Measurements from ENCODE around the gene DCDC1. TPM values are rescaled to one million over a fixed set of nuclear protein-coding genes. Genes with fewer than 3 reads are reported as not detected.

The DCDC1 gene
- total RNA-seq, 4 donors from 2014 or later, result 0.05 to 0.81 (median 0.42) TPM; not detected in 1

DNA sequence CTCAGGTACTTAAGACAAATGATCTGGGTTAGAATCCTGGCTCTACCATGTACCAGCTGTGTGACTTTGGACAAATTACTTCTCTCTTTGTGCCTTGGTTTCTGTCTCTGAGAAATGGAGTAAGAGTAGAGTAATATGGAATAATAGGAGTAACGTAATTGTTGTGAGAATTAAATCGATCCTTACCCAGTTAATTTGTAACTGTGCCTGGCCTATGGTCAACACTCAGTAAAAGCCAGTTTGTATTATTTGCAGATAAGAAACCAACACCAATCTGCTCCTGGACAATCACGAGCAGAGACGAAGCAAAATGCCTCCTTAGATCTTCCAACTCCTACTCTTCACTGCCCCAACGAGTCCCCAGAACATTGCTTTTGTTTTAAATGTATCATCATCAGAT lies 266.7 kb downstream of the DCDC1 start:
- intact Hi-C loops (cut with DNase I; ENCODE audit: low total_unique reads), result loop anchor here (10.0 kb wide), 1 partner anchor 862 kb away; no protein-coding TSS in a partner anchor
- WGBS, 2 donors, result 80 to 81% methylated on average over 5 of the region's 5 CpGs
- no peak for TF ChIP-seq POLR2A (IDR thresholded peaks at IDR 0.05)
- TF ChIP-seq, protein P1, sequence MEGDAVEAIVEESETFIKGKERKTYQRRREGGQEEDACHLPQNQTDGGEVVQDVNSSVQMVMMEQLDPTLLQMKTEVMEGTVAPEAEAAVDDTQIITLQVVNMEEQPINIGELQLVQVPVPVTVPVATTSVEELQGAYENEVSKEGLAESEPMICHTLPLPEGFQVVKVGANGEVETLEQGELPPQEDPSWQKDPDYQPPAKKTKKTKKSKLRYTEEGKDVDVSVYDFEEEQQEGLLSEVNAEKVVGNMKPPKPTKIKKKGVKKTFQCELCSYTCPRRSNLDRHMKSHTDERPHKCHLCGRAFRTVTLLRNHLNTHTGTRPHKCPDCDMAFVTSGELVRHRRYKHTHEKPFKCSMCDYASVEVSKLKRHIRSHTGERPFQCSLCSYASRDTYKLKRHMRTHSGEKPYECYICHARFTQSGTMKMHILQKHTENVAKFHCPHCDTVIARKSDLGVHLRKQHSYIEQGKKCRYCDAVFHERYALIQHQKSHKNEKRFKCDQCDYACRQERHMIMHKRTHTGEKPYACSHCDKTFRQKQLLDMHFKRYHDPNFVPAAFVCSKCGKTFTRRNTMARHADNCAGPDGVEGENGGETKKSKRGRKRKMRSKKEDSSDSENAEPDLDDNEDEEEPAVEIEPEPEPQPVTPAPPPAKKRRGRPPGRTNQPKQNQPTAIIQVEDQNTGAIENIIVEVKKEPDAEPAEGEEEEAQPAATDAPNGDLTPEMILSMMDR (IDR thresholded peaks at IDR 0.05), result no peak
- no peak for DNase-seq (ENCODE audit: low spot score in 2 of 2)
- no peak overlapping the region for H3K4me3 ChIP-seq (ENCODE audit: low read depth, poor library complexity, severe bottlenecking)

DNA sequence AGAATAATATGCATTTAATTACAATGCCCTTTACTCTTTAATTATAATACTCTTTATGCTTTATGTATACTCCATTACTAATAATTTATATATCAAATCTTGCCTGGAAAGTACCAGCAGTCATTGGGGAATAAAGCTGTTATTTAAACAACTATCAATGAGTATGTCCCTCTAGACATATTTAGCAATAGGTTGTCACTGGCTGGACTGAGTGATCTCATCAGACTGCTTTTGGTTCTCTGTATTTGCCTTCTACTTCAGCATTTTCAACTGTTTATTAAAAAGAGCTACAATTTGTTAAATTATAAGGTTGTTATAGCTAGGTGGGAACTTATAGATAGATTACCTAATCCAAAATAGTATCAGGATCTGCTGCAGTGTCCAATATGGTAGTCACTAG lies 267.2 kb downstream of the DCDC1 start:
- no peak overlapping the region for H3K4me3 ChIP-seq (ENCODE audit: low read depth, poor library complexity, severe bottlenecking)
- TF ChIP-seq, protein P1 (IDR thresholded peaks at IDR 0.05), result no peak
- TF ChIP-seq POLR2A (IDR thresholded peaks at IDR 0.05), result no peak
- intact Hi-C loops (cut with DNase I; ENCODE audit: low total_unique reads), result loop anchor here (10.0 kb wide), 1 partner anchor 862 kb away; no protein-coding TSS in a partner anchor

DNA sequence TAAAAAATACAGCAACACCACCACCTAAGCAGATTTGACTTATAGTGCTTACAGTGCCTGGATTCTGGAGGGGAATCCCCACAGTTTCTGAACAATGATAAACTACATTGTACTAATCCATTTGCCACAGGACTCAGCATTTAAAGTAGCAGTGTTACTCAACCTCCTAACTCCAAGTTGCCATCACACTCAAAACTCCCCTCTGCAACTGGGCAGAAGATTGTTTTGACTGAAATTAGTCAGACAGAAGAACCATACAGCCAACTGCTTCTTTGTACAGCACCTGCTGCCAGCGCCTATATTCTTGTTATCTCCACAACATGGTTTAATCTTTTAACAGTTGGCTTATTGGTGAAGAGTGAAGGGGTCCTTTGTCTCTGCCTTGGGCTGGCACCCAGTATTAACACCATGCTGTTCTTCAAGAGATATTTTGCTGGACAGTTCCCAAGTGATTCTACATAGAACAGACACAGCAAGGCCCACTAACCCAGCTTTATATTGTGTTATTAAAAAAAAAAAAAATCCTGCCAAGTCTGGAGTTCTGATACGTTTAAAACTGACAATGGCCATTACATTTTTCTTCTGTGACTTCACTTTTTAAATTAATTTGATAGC lies 273.2 kb downstream of the DCDC1 start:
- WGBS, 2 donors, result 59 to 64% methylated on average over 2 of the region's 2 CpGs
- TF ChIP-seq, protein P1 (IDR thresholded peaks at IDR 0.05), result no peak
- no peak for TF ChIP-seq POLR2A (IDR thresholded peaks at IDR 0.05)
- no peak for DNase-seq (ENCODE audit: low spot score in 2 of 2)
- intact Hi-C loops (cut with DNase I; ENCODE audit: low total_unique reads), result no loop called here
- H3K4me3 ChIP-seq (ENCODE audit: low read depth, poor library complexity, severe bottlenecking), result no peak overlapping the region

More for the DNA sequence above, 267.2 kb downstream of the DCDC1 start:
- DNase-seq (ENCODE audit: low spot score in 2 of 2), result no peak

DNA sequence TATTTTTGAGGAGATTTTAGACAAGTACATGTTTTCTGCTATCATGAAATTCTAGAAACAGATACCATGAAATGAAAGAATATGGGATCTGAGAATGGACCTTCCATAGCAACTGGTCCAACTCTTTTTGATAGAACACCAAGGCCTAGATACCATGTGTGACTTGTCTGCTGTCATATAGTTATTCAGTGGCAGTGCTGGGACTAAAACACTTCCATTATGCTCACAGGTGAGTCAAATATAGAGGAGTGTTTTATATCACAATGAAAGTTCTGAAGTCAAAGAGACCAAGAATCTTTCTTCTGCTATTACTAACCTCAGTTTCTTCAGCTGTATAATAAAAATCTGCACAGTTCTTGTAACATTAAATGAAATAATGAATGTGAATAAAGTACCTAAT lies 276.9 kb downstream of the DCDC1 start:
- H3K4me3 ChIP-seq (ENCODE audit: low read depth, poor library complexity, severe bottlenecking), result no peak overlapping the region
- no peak for DNase-seq (ENCODE audit: low spot score in 2 of 2)
- intact Hi-C loops (cut with DNase I; ENCODE audit: low total_unique reads), result loop anchor here (5.0 kb wide), 1 partner anchor 425 kb away; no protein-coding TSS in a partner anchor
- TF ChIP-seq, protein P1 (IDR thresholded peaks at IDR 0.05), result no peak
- no peak for TF ChIP-seq POLR2A (IDR thresholded peaks at IDR 0.05)

DNA sequence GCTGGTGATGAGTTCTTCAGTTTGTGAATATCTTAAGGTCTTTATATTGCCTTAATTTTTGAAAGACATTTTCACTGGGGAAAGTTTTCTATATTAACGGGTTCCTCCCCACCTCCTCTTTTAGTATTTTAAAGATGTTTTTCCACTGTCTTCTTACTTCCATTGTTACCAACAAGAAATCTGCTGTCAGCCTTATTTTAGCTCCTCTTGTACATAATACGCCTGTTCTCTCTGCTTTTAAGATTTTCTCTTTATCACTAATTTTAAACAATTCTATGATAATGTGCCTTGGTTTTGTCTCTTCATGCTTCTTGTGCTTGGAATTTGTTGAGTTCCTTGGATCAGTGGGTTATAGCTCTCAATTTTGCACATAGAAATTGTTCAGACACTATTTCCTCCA lies 280.4 kb downstream of the DCDC1 start:
- intact Hi-C loops (cut with DNase I; ENCODE audit: low total_unique reads), result no loop called here
- TF ChIP-seq POLR2A (IDR thresholded peaks at IDR 0.05), result no peak
- TF ChIP-seq, protein P1 (IDR thresholded peaks at IDR 0.05), result no peak
- WGBS, 2 donors, result 90 to 92% methylated on average over 2 of the region's 2 CpGs
- no peak for DNase-seq (ENCODE audit: low spot score in 2 of 2)
- no peak overlapping the region for H3K4me3 ChIP-seq (ENCODE audit: low read depth, poor library complexity, severe bottlenecking)

Measured in lower leg skin (tissue), 4 donors.